Activated T-cell treated with anti-CD3 and anti-CD28 coated beads, Interleukin-2, amount 50 U/mL, for 24 hours (primary cell): ENCODE data around the gene CASZ1.

Experiments used
- DNase-seq: peaks from one replicate; pipeline ENCODE4 v3.0.0-alpha.2; 2020
- H3K27ac Mint-ChIP-seq: 2 replicates; pipeline ENCODE4 v1.8.0; 2020; ENCODE audit warnings: mild to moderate bottlenecking, mixed read lengths
- H3K27me3 Mint-ChIP-seq: 2 replicates; pipeline ENCODE4 v1.8.0; 2020; ENCODE audit warnings: mixed read lengths
- H3K36me3 Mint-ChIP-seq: 2 replicates; pipeline ENCODE4 v1.8.0; 2020; ENCODE audit warnings: low read depth, mixed read lengths
- H3K4me1 Mint-ChIP-seq: 2 replicates; pipeline ENCODE4 v1.8.0; 2020; ENCODE audit warnings: low read depth, mixed read lengths
- H3K4me3 Mint-ChIP-seq: 2 replicates; pipeline ENCODE4 v1.8.0; 2020; ENCODE audit warnings: mild to moderate bottlenecking, moderate library complexity, mixed read lengths
- H3K9me3 Mint-ChIP-seq: 2 replicates; pipeline ENCODE4 v1.8.0; 2020; ENCODE audit warnings: mixed read lengths

Gene CASZ1

GRCh38 chr1:10651793-10652192, 144.7 kb downstream of the CASZ1 start:
- no peak for DNase-seq
- Mint-ChIP-seq H3K36me3 (peaks cover 11% of the 10 kb centered on the region), H3K4me3 (no peak overlapping the region), H3K9me3 (no peaks in the 10 kb centered on the region), H3K4me1 (no peaks in the 10 kb centered on the region), H3K27me3 (no peaks in the 10 kb centered on the region), H3K27ac (no peak overlapping the region)

- H3K27ac Mint-ChIP-seq = no peak overlapping the region
- no peaks in the 10 kb centered on the region for H3K9me3 Mint-ChIP-seq
- DNase-seq = no peak
- H3K4me3 Mint-ChIP-seq = no peak overlapping the region
- no peaks in the 10 kb centered on the region for H3K4me1 Mint-ChIP-seq
- H3K27me3 Mint-ChIP-seq = no peaks in the 10 kb centered on the region
- peaks cover 11% of the 10 kb centered on the region for H3K36me3 Mint-ChIP-seq
These were observed 145.1 kb downstream of the CASZ1 start for GRCh38 chr1:10651389-10651766.

- peaks cover 11% of the 10 kb centered on the region for H3K36me3 Mint-ChIP-seq
- no peak overlapping the region for H3K27ac Mint-ChIP-seq
- H3K4me3 Mint-ChIP-seq = no peak overlapping the region
- no peak for DNase-seq
- H3K4me1 Mint-ChIP-seq = no peaks in the 10 kb centered on the region
- H3K9me3 Mint-ChIP-seq = no peaks in the 10 kb centered on the region
- no peaks in the 10 kb centered on the region for H3K27me3 Mint-ChIP-seq
These were observed 145.7 kb downstream of the CASZ1 start for GRCh38 chr1:10650556-10651388.

- H3K36me3 Mint-ChIP-seq = peaks cover 12% of the 10 kb centered on the region
- no peak overlapping the region for H3K4me3 Mint-ChIP-seq
- DNase-seq = no peak
- H3K27me3 Mint-ChIP-seq = no peaks in the 10 kb centered on the region
- no peaks in the 10 kb centered on the region for H3K9me3 Mint-ChIP-seq
- H3K4me1 Mint-ChIP-seq = no peaks in the 10 kb centered on the region
- H3K27ac Mint-ChIP-seq = no peak overlapping the region
These were observed 146.8 kb downstream of the CASZ1 start for GRCh38 chr1:10649517-10650201.

- H3K9me3 Mint-ChIP-seq = no peaks in the 10 kb centered on the region
- H3K27me3 Mint-ChIP-seq = no peaks in the 10 kb centered on the region
- no peak overlapping the region for H3K4me3 Mint-ChIP-seq
- peaks cover 8% of the 10 kb centered on the region for H3K36me3 Mint-ChIP-seq
- H3K27ac Mint-ChIP-seq = no peak overlapping the region
- no peak for DNase-seq
- no peaks in the 10 kb centered on the region for H3K4me1 Mint-ChIP-seq
These were observed 147.5 kb downstream of the CASZ1 start for GRCh38 chr1:10648689-10649516.

- no peak overlapping the region for H3K4me3 Mint-ChIP-seq
- no peaks in the 10 kb centered on the region for H3K27me3 Mint-ChIP-seq
- no peak for DNase-seq
- no peak overlapping the region for H3K27ac Mint-ChIP-seq
- H3K4me1 Mint-ChIP-seq = no peaks in the 10 kb centered on the region
- H3K36me3 Mint-ChIP-seq = peaks cover 3% of the 10 kb centered on the region
- no peaks in the 10 kb centered on the region for H3K9me3 Mint-ChIP-seq
These were observed 148.9 kb downstream of the CASZ1 start for GRCh38 chr1:10647414-10648170.

GRCh38 chr1:10646347-10646861, 150.0 kb downstream of the CASZ1 start:
- Mint-ChIP-seq H3K9me3 (no peaks in the 10 kb centered on the region), H3K27me3 (no peaks in the 10 kb centered on the region), H3K27ac (no peak overlapping the region), H3K4me3 (no peak overlapping the region), H3K36me3 (peaks cover 2% of the 10 kb centered on the region), H3K4me1 (no peaks in the 10 kb centered on the region)
- no peak for DNase-seq

GRCh38 chr1:10644307-10645128, 151.9 kb downstream of the CASZ1 start:
- H3K4me1 Mint-ChIP-seq = no peaks in the 10 kb centered on the region
- DNase-seq = no peak
- H3K36me3 Mint-ChIP-seq = peaks cover 2% of the 10 kb centered on the region
- H3K27me3 Mint-ChIP-seq = no peaks in the 10 kb centered on the region
- H3K9me3 Mint-ChIP-seq = no peaks in the 10 kb centered on the region
- H3K4me3 Mint-ChIP-seq = no peak overlapping the region
- H3K27ac Mint-ChIP-seq = no peak overlapping the region

GRCh38 chr1:10643607-10644306, 152.7 kb downstream of the CASZ1 start:
- Mint-ChIP-seq H3K9me3 (no peaks in the 10 kb centered on the region), H3K4me1 (no peaks in the 10 kb centered on the region), H3K36me3 (peaks cover 2% of the 10 kb centered on the region), H3K27ac (no peak overlapping the region), H3K4me3 (no peak overlapping the region), H3K27me3 (no peaks in the 10 kb centered on the region)
- no peak for DNase-seq

- Mint-ChIP-seq H3K9me3 (no peaks in the 10 kb centered on the region), H3K4me1 (peaks cover 4% of the 10 kb centered on the region), H3K27me3 (peaks cover 3% of the 10 kb centered on the region), H3K4me3 (no peak overlapping the region), H3K27ac (no peak overlapping the region), H3K36me3 (peaks cover 2% of the 10 kb centered on the region)
- no peak for DNase-seq
These were observed 153.9 kb downstream of the CASZ1 start for GRCh38 chr1:10642403-10643080.

- H3K4me1 Mint-ChIP-seq = peaks cover 4% of the 10 kb centered on the region
- no peak for DNase-seq
- H3K27me3 Mint-ChIP-seq = peaks cover 5% of the 10 kb centered on the region
- peaks cover 2% of the 10 kb centered on the region for H3K36me3 Mint-ChIP-seq
- H3K9me3 Mint-ChIP-seq = no peaks in the 10 kb centered on the region
- no peak overlapping the region for H3K4me3 Mint-ChIP-seq
- no peak overlapping the region for H3K27ac Mint-ChIP-seq
These were observed 154.5 kb downstream of the CASZ1 start for GRCh38 chr1:10641976-10642375.

GRCh38 chr1:10640843-10641553, 155.4 kb downstream of the CASZ1 start:
- DNase-seq = no peak
- Mint-ChIP-seq H3K4me3 (no peak overlapping the region), H3K4me1 (peaks cover 4% of the 10 kb centered on the region), H3K27me3 (peaks cover 5% of the 10 kb centered on the region), H3K27ac (no peak overlapping the region), H3K36me3 (peaks cover 2% of the 10 kb centered on the region), H3K9me3 (no peaks in the 10 kb centered on the region)
